ENCODE results near the gene KLK5. TPM values are rescaled to one million over a fixed set of nuclear protein-coding genes. Genes with fewer than 3 reads are reported as not detected.

The KLK5 gene
- total and polyA plus RNA-seq, 2 of the 13 experiments (the other 11 are each of a cell fraction or from before 2014, with no cell fraction given), result not detected

DNA sequence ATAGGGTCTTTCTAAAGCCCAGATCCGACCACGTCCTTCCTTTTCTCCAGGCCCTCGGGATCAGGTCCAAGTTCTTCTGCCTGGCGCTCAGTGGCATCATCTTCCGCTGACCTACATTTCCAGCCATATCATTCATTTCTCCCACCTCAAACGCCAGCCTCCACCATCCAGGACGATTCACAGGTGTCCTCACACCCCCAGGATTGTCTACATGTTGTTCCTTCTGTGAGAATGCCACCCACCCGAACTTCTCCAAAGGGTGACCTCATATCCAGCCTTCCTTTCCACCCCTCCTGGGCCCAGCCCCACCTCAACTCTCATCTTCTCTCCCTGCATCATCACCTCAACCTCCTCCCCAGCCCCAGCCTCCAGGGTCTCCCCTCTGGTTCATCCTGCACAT, 4.7 kb upstream of the KLK5 start:
- Histone ChIP-seq H2AFZ (ENCODE audit: low read length) (no peak overlapping the region), H3K4me3 (replicated peaks in 1 of 3; ENCODE audit: insufficient read depth in 1 of 3, low read depth in 2 of 3, low read length in 3 of 3) (no peak overlapping the region), H3K36me3 (replicated peaks in 1 of 2; ENCODE audit: control insufficient read depth in 1 of 2, insufficient read depth in 2 of 2, low read length in 2 of 2) (no peaks in the 10 kb centered on the region), H3K27ac (ENCODE audit: extremely low read length, insufficient read depth, low read length) (no peak overlapping the region), H3K9ac (ENCODE audit: insufficient read depth, low read depth, low read length) (no peak overlapping the region), H3K4me1 (ENCODE audit: insufficient read depth, low read length) (no peaks in the 10 kb centered on the region), H3K79me2 (ENCODE audit: insufficient read depth, low read length) (no peaks in the 10 kb centered on the region), H3K27me3 (ENCODE audit: control insufficient read depth in 1 of 2, insufficient read depth in 2 of 2, low read length in 2 of 2) (peaks cover 0 to 12% of the 10 kb centered on the region in 2 experiments; a peak in 1 of 5 replicates), H3K9me3 (ENCODE audit: low read length) (no peaks in the 10 kb centered on the region), H4K20me1 (ENCODE audit: insufficient read depth, low read length) (no peaks in the 10 kb centered on the region), H3K4me2 (ENCODE audit: low read depth, low read length) (no peak overlapping the region)
- in situ Hi-C loops (cut with HindIII; ENCODE audit: extremely low pct_ligation_motif_present, low pct_unique_long_range_greater_than_20kb), result no loop called here
- FAIRE-seq, result no peak
- CTCF ChIA-PET (ENCODE audit: low intra/inter-chr PET ratio, low total read pairs), result no interaction called here
- ATAC-seq, result no peak
- WGBS (ENCODE audit: low lambda C conversion rate), result 8% methylated on average over 8 of the region's 8 CpGs
- BruUV-seq (replicated peaks), result no TSS peak
- POLR2A ChIA-PET, result no interaction called here
- intact Hi-C loops (cut with micrococcal nuclease; ENCODE audit: unreplicated experiment), result no loop called here
- no peak for DNase-seq (ENCODE audit: low spot score)
- no peak for TF ChIP-seq KLF12 (CRISPR knock-in tag; IDR thresholded peaks at IDR 0.05; ENCODE audit: borderline replicate concordance)
- TF ChIP-seq YY1 (IDR thresholded peaks at IDR 0.05; ENCODE audit: insufficient read depth, insufficient replicate concordance, low read depth, low read length), result no peak
- TF ChIP-seq BORCS8-MEF2B (CRISPR knock-in tag; IDR thresholded peaks at IDR 0.05), result no peak
- TF ChIP-seq POLR2AphosphoS2 (IDR thresholded peaks at IDR 0.05; ENCODE audit: low read depth, low read length), result no peak
- no peak for TF ChIP-seq ATRX (CRISPR knock-in tag; IDR thresholded peaks at IDR 0.05; ENCODE audit: borderline replicate concordance)
- no peak for TF ChIP-seq PHB2 (IDR thresholded peaks at IDR 0.05; ENCODE audit: partially characterized antibody)
- no peak for TF ChIP-seq XRCC5 (optimal IDR thresholded peaks at IDR 0.05; ENCODE audit: low read length)
- no peak for TF ChIP-seq ZNF737 (CRISPR knock-in tag; IDR thresholded peaks at IDR 0.05; ENCODE audit: borderline replicate concordance)
- TF ChIP-seq ZNF235 (CRISPR knock-in tag; IDR thresholded peaks at IDR 0.05; ENCODE audit: borderline replicate concordance), result no peak
- TF ChIP-seq NBN (conservative IDR thresholded peaks at IDR 0.05), result no peak
- TF ChIP-seq ZNF747 (CRISPR knock-in tag; IDR thresholded peaks at IDR 0.05; ENCODE audit: borderline replicate concordance), result no peak

DNA sequence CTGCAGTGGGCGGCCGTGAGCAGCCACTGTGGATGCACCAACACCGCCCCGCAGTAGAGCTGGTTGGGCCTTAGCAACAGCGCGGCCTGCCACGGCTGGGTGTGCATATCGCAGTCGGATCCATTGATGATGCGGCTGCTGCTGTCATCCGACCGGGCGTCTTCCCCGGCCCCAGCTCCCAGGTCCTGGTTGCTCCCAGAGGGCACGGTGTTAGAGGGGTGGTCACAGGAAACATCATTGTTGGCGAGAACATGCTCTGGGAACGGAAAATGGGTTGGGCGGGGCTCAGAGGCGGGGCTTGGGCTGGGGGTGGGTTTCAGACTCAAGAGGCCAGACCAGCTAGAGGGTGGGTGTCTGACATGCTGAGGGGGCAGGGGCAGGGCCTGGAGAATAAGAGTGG, 3.0 kb downstream of the KLK5 start:
- no peak for DNase-seq (ENCODE audit: low spot score)
- intact Hi-C loops (cut with micrococcal nuclease; ENCODE audit: unreplicated experiment), result no loop called here
- in situ Hi-C loops (cut with HindIII; ENCODE audit: extremely low pct_ligation_motif_present, low pct_unique_long_range_greater_than_20kb), result loop anchor here (25.0 kb wide), 1 partner anchor 137 kb away; the partner anchor contains the start of gene KLK14
- 64% methylated on average over 17 of the region's 19 CpGs for WGBS (ENCODE audit: low lambda C conversion rate)
- no peak overlapping the region for H3K4me3 ChIP-seq (replicated peaks in 1 of 3; ENCODE audit: insufficient read depth in 1 of 3, low read depth in 2 of 3, low read length in 3 of 3)
- peaks cover 0 to 12% of the 10 kb centered on the region in 2 experiments; a peak in 2 of 5 replicates for H3K27me3 ChIP-seq (ENCODE audit: control insufficient read depth in 1 of 2, insufficient read depth in 2 of 2, low read length in 2 of 2)
- H2AFZ ChIP-seq (ENCODE audit: low read length), result no peak overlapping the region
- H3K9ac ChIP-seq (ENCODE audit: insufficient read depth, low read depth, low read length), result no peak overlapping the region
- no peaks in the 10 kb centered on the region for H3K79me2 ChIP-seq (ENCODE audit: insufficient read depth, low read length)
- H4K20me1 ChIP-seq (ENCODE audit: insufficient read depth, low read length), result no peaks in the 10 kb centered on the region
- H3K27ac ChIP-seq (ENCODE audit: extremely low read length, insufficient read depth, low read length), result no peak overlapping the region
- H3K9me3 ChIP-seq (ENCODE audit: low read length), result no peaks in the 10 kb centered on the region
- CTCF ChIA-PET (ENCODE audit: low intra/inter-chr PET ratio, low total read pairs), result no interaction called here
- H3K36me3 ChIP-seq (replicated peaks in 1 of 2; ENCODE audit: control insufficient read depth in 1 of 2, insufficient read depth in 2 of 2, low read length in 2 of 2), result no peaks in the 10 kb centered on the region
- POLR2A ChIA-PET, result no interaction called here
- ATAC-seq, result no peak
- H3K4me1 ChIP-seq (ENCODE audit: insufficient read depth, low read length), result no peaks in the 10 kb centered on the region
- FAIRE-seq, result no peak
- no TSS peak for BruUV-seq (replicated peaks)
- no peak overlapping the region for H3K4me2 ChIP-seq (ENCODE audit: low read depth, low read length)
- TF ChIP-seq, protein P1, sequence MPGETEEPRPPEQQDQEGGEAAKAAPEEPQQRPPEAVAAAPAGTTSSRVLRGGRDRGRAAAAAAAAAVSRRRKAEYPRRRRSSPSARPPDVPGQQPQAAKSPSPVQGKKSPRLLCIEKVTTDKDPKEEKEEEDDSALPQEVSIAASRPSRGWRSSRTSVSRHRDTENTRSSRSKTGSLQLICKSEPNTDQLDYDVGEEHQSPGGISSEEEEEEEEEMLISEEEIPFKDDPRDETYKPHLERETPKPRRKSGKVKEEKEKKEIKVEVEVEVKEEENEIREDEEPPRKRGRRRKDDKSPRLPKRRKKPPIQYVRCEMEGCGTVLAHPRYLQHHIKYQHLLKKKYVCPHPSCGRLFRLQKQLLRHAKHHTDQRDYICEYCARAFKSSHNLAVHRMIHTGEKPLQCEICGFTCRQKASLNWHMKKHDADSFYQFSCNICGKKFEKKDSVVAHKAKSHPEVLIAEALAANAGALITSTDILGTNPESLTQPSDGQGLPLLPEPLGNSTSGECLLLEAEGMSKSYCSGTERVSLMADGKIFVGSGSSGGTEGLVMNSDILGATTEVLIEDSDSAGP (CRISPR knock-in tag; IDR thresholded peaks at IDR 0.05; ENCODE audit: borderline replicate concordance), result no peak
- TF ChIP-seq SATB2 (CRISPR knock-in tag; IDR thresholded peaks at IDR 0.05) (no peak), ZIK1 (CRISPR knock-in tag; IDR thresholded peaks at IDR 0.05; ENCODE audit: borderline replicate concordance, low read depth) (no peak), HOXA3 (CRISPR knock-in tag; IDR thresholded peaks at IDR 0.05) (no peak), TEAD2 (CRISPR knock-in tag; IDR thresholded peaks at IDR 0.05) (no peak), MXI1 (IDR thresholded peaks at IDR 0.05; ENCODE audit: borderline replicate concordance, low read depth, low read length) (no peak)
- TF ChIP-seq, protein P2, sequence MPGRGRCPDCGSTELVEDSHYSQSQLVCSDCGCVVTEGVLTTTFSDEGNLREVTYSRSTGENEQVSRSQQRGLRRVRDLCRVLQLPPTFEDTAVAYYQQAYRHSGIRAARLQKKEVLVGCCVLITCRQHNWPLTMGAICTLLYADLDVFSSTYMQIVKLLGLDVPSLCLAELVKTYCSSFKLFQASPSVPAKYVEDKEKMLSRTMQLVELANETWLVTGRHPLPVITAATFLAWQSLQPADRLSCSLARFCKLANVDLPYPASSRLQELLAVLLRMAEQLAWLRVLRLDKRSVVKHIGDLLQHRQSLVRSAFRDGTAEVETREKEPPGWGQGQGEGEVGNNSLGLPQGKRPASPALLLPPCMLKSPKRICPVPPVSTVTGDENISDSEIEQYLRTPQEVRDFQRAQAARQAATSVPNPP (CRISPR knock-in tag; IDR thresholded peaks at IDR 0.05), result no peak
